Keratinocyte (primary cell): Measurements from ENCODE around the gene CACNA1C. TPM values are rescaled to one million over a fixed set of nuclear protein-coding genes. Genes with fewer than 3 reads are reported as not detected.

Experiments
- DNase-seq: peaks from one replicate; pipeline ENCODE4 v3.0.0-alpha.2; 2011; ENCODE audit warnings: low read depth, missing footprints, low spot score
- FAIRE-seq: peaks from 2 replicates; lab custom pipeline; 2011; peaks lifted over from hg19 to GRCh38; lab: Jason Lieb, UNC
- H2AFZ ChIP-seq: 2 replicates; pipeline ENCODE4 v1.6.0; 2012; ENCODE audit warnings: low read length, control low read depth, inconsistent platforms; ENCODE audit not compliant: control insufficient read depth
- H3K27ac ChIP-seq: 2 replicates; pipeline ENCODE4 v1.5.1; 2011; ENCODE audit warnings: low read length; ENCODE audit not compliant: control insufficient read depth, insufficient read depth
- H3K27me3 ChIP-seq: 3 replicates; pipeline ENCODE4 v1.6.0; 2011; ENCODE audit warnings: low read length; ENCODE audit not compliant: control insufficient read depth, insufficient read depth; ENCODE audit errors: extremely low read depth
- H3K36me3 ChIP-seq, 2 experiments: 2 replicates in 1 of 2; 3 replicates in 1 of 2; pipeline ENCODE4 v1.5.1; 2011; ENCODE audit warnings: low read length in 2 of 2, mild to moderate bottlenecking in 1 of 2; ENCODE audit not compliant: control insufficient read depth in 2 of 2, insufficient read depth in 2 of 2; ENCODE audit errors: extremely low read depth in 1 of 2
- H3K4me1 ChIP-seq: 3 replicates; pipeline ENCODE4 v1.5.1; 2011; ENCODE audit warnings: low read length; ENCODE audit not compliant: control insufficient read depth, insufficient read depth; ENCODE audit errors: extremely low read depth
- H3K4me2 ChIP-seq: 3 replicates; pipeline ENCODE4 v1.6.0; 2011; ENCODE audit warnings: low read depth, low read length; ENCODE audit not compliant: control insufficient read depth, insufficient read depth; ENCODE audit errors: extremely low read depth
- H3K4me3 ChIP-seq, 3 experiments: fragments of 200-600 bp in 1 of 3; sonication (generic) in 1 of 3; 2 replicates in 2 of 3; 3 replicates in 1 of 3; pipeline ENCODE4 v1.5.1; 2011 to 2016; ENCODE audit warnings: low read length in 3 of 3, mild to moderate bottlenecking in 3 of 3, control low read depth in 2 of 3, inconsistent platforms in 1 of 3, low read depth in 1 of 3, mixed read lengths in 1 of 3, mixed run types in 1 of 3, moderate library complexity in 1 of 3; ENCODE audit not compliant: control insufficient read depth in 2 of 3, insufficient read depth in 2 of 3; ENCODE audit errors: extremely low read depth in 1 of 3
- H3K79me2 ChIP-seq: 2 replicates; pipeline ENCODE4 v1.6.0; 2012; ENCODE audit warnings: low read length; ENCODE audit not compliant: control insufficient read depth, insufficient read depth
- H3K9ac ChIP-seq: 3 replicates; pipeline ENCODE4 v1.6.0; 2011; ENCODE audit warnings: low read length; ENCODE audit not compliant: control insufficient read depth, insufficient read depth; ENCODE audit errors: extremely low read depth
- H3K9me1 ChIP-seq: 3 replicates; pipeline ENCODE4 v1.6.0; 2011; ENCODE audit warnings: low read length; ENCODE audit not compliant: control insufficient read depth, insufficient read depth; ENCODE audit errors: extremely low read depth
- H3K9me3 ChIP-seq: 2 replicates; pipeline ENCODE4 v1.5.1; 2012; ENCODE audit warnings: low read depth, low read length; ENCODE audit not compliant: control insufficient read depth
- H4K20me1 ChIP-seq: 3 replicates; pipeline ENCODE4 v1.6.0; 2011; ENCODE audit warnings: low read length; ENCODE audit not compliant: control insufficient read depth, insufficient read depth; ENCODE audit errors: extremely low read depth
- EZH2 ChIP-seq: IDR thresholded peaks from one replicate; pipeline ENCODE4 v1.6.1; 2012; ENCODE audit warnings: inconsistent platforms, mild to moderate bottlenecking, low read length, moderate library complexity
- dilution Hi-C: fragments of 300-500 bp; cut with MboI; formaldehyde crosslinking; loops from one replicate; pipeline ENCODE4 v1.7.0; 2020; ENCODE audit warnings: low sequenced_read_pairs; ENCODE audit not compliant: extremely low pct_ligation_motif_present
- polyA plus RNA-seq, 5 experiments: library from polyadenylated mRNA; depleted of rRNA in 3 of 5; stranded (reverse) in 3 of 5; stranded (forward) in 1 of 5; unstranded in 1 of 5; fragments of >200 nt; gene quantifications; 1 replicate in 1 of 5; 2 replicates in 3 of 5; 3 replicates in 1 of 5; pipeline versions ENCODE4 v1.2.1 to v1.2.3, GENCODE V29; 2011 to 2012; ENCODE audit warnings: missing spikeins in 2 of 5, low read depth in 1 of 5, low replicate concordance in 1 of 5
- TF ChIP-seq, protein P1 (sequence below), 3 experiments: IDR thresholded peaks in 1 of 3; conservative IDR thresholded peaks in 1 of 3; optimal IDR thresholded peaks in 1 of 3; 2 replicates in 2 of 3; 3 replicates in 1 of 3; pipeline versions ENCODE3 to v1.5.1; 2011; ENCODE audit warnings: low read length in 3 of 3, mild to moderate bottlenecking in 3 of 3, moderate library complexity in 2 of 3, control low read depth in 1 of 3, inconsistent platforms in 1 of 3; ENCODE audit not compliant: insufficient read depth in 2 of 3; ENCODE audit errors: extremely low read depth in 1 of 3

Gene CACNA1C
- polyA plus RNA-seq, 1 donor (not counting 4 experiments of a cell fraction or from before 2014, with no cell fraction given): not detected

DNA sequence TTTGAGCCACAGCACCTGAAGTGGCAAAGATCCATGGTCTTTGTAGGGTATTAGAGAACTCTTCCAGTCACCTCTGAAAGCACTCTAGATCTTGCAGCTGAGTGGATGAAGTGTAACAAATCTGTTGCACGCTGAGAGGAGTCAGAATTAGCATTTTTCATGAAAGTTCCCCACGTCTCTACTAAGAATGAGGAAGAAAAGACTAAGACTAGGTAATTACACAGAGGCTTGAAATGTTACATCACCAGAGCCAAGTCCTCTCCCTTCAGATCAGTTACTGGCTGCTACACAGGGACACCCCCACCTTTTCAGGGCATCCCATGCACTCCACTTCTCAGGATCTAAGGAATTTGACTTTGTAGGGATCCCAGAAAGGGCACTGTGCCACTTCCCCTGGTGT is 643.3 kb downstream of the CACNA1C start:
- no peak for TF ChIP-seq EZH2
- TF ChIP-seq, protein P1, sequence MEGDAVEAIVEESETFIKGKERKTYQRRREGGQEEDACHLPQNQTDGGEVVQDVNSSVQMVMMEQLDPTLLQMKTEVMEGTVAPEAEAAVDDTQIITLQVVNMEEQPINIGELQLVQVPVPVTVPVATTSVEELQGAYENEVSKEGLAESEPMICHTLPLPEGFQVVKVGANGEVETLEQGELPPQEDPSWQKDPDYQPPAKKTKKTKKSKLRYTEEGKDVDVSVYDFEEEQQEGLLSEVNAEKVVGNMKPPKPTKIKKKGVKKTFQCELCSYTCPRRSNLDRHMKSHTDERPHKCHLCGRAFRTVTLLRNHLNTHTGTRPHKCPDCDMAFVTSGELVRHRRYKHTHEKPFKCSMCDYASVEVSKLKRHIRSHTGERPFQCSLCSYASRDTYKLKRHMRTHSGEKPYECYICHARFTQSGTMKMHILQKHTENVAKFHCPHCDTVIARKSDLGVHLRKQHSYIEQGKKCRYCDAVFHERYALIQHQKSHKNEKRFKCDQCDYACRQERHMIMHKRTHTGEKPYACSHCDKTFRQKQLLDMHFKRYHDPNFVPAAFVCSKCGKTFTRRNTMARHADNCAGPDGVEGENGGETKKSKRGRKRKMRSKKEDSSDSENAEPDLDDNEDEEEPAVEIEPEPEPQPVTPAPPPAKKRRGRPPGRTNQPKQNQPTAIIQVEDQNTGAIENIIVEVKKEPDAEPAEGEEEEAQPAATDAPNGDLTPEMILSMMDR (optimal IDR thresholded peaks at IDR 0.05 in 1 of 3, IDR thresholded peaks at IDR 0.05 in 1 of 3, conservative IDR thresholded peaks at IDR 0.05 in 1 of 3; ENCODE audit: extremely low read depth in 1 of 3, insufficient read depth in 2 of 3, low read length in 3 of 3): no peak
- peaks cover 24% of the 10 kb centered on the region for H3K27me3 ChIP-seq
- no peak overlapping the region for H2AFZ ChIP-seq
- H3K79me2 ChIP-seq: no peaks in the 10 kb centered on the region
- H3K9ac ChIP-seq: no peak overlapping the region
- no peaks in the 10 kb centered on the region for H3K4me1 ChIP-seq
- no peaks in the 10 kb centered on the region for H3K36me3 ChIP-seq
- dilution Hi-C loops: no loop called here
- no peaks in the 10 kb centered on the region for H3K9me1 ChIP-seq
- no peaks in the 10 kb centered on the region for H4K20me1 ChIP-seq
- DNase-seq: no peak
- H3K4me3 ChIP-seq: no peak overlapping the region
- H3K4me2 ChIP-seq: no peak overlapping the region
- no peak for FAIRE-seq
- no peak overlapping the region for H3K27ac ChIP-seq
- H3K9me3 ChIP-seq: no peaks in the 10 kb centered on the region

DNA sequence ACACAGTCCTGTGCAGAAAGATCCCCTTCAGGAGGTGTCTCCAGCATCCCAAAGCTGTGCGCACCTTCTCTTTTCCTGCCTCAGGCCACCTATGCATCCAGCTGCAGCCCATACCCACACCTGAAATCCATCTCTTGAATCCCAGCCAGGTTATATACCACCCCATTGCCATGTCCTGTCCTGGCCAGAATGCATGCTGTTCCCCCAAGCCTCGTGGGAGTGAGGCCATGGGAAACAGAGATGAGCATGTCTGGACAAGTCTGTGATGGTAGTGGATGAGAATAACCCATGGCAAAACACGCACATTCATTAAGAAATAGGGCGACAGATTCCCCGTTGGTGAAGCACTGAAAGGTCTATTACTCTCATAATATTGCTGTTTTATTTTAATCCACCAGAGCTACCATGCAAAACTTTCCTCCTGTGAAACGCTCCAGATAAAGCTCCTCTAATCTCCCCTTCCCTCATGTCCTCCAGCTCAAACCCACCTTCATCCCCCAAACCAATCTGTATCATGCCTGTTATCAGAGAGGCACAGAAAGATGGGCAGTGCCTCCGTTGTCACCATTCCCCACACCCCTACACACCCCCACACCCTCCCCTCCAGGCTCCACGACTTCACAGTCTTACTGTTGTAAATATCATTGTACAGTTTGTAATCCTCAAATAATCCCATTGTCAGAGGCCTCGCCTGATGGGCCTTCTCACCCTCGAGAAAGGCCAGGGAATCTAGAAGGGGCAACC is 644.4 kb downstream of the CACNA1C start:
- Histone ChIP-seq H3K9me3 (no peaks in the 10 kb centered on the region), H3K9me1 (no peaks in the 10 kb centered on the region), H3K27ac (no peak overlapping the region), H3K4me2 (no peak overlapping the region), H3K79me2 (no peaks in the 10 kb centered on the region), H3K9ac (no peak overlapping the region), H3K27me3 (peaks cover 13% of the 10 kb centered on the region), H3K36me3 (no peaks in the 10 kb centered on the region), H3K4me3 (no peak overlapping the region), H2AFZ (peak overlapping the region; percentile 16), H4K20me1 (no peaks in the 10 kb centered on the region), H3K4me1 (no peaks in the 10 kb centered on the region)
- DNase-seq: no peak
- no peak for FAIRE-seq
- dilution Hi-C loops: no loop called here
- TF ChIP-seq, protein P1 (optimal IDR thresholded peaks at IDR 0.05 in 1 of 3, IDR thresholded peaks at IDR 0.05 in 1 of 3, conservative IDR thresholded peaks at IDR 0.05 in 1 of 3; ENCODE audit: extremely low read depth in 1 of 3, insufficient read depth in 2 of 3, low read length in 3 of 3): no peak
- no peak for TF ChIP-seq EZH2
